Measurements from ENCODE around the gene DOCK3.
"Not testable (repeated sequence)": the region's sequence is repeated elsewhere in the genome, so short reads cannot be mapped to it uniquely, and the experiment has no call there.

GRCh38 chr3:50831009-50831408 lies 156.3 kb downstream of the DOCK3 start:
- TF ChIP-seq CTCF (IDR thresholded peaks at IDR 0.05; ENCODE audit: insufficient read depth, low read length); POLR2AphosphoS5 (IDR thresholded peaks at IDR 0.05; ENCODE audit: low read depth); REST (IDR thresholded peaks at IDR 0.05; ENCODE audit: insufficient replicate concordance, low read depth); SPI1 (IDR thresholded peaks at IDR 0.05; ENCODE audit: borderline replicate concordance, low read depth): not testable (repeated sequence)

Measured in HL-60 (cell line).